ENCODE results near the gene ICOS.

DNA sequence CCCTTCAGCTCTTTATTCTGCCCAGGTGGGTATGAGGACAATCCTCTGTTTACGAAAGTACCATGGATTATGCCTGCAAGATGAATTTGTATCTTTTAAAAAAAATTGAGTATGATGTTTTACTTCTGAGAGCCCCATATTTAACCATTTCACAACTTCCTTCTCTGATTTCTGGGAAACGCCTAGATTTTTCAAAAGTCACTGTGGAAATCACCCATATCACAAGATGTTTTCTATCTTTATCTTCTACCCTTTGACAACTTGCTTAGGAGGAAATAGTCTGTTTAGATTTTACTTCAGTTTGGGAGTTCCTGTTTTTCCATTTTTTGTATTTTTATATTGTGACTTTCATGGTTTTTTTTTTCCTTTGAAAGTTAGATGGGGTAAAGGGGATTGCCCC is 53.0 kb downstream of the ICOS start:
- TF ChIP-seq, protein P1, sequence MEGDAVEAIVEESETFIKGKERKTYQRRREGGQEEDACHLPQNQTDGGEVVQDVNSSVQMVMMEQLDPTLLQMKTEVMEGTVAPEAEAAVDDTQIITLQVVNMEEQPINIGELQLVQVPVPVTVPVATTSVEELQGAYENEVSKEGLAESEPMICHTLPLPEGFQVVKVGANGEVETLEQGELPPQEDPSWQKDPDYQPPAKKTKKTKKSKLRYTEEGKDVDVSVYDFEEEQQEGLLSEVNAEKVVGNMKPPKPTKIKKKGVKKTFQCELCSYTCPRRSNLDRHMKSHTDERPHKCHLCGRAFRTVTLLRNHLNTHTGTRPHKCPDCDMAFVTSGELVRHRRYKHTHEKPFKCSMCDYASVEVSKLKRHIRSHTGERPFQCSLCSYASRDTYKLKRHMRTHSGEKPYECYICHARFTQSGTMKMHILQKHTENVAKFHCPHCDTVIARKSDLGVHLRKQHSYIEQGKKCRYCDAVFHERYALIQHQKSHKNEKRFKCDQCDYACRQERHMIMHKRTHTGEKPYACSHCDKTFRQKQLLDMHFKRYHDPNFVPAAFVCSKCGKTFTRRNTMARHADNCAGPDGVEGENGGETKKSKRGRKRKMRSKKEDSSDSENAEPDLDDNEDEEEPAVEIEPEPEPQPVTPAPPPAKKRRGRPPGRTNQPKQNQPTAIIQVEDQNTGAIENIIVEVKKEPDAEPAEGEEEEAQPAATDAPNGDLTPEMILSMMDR (IDR thresholded peaks at IDR 0.05), result no peak
- TF ChIP-seq TCF7L2 (IDR thresholded peaks at IDR 0.05; ENCODE audit: low read depth, low read length), result no peak
- no peak for TF ChIP-seq POLR2AphosphoS5 (IDR thresholded peaks at IDR 0.05; ENCODE audit: low read depth, low read length)
- TF ChIP-seq, protein P2, sequence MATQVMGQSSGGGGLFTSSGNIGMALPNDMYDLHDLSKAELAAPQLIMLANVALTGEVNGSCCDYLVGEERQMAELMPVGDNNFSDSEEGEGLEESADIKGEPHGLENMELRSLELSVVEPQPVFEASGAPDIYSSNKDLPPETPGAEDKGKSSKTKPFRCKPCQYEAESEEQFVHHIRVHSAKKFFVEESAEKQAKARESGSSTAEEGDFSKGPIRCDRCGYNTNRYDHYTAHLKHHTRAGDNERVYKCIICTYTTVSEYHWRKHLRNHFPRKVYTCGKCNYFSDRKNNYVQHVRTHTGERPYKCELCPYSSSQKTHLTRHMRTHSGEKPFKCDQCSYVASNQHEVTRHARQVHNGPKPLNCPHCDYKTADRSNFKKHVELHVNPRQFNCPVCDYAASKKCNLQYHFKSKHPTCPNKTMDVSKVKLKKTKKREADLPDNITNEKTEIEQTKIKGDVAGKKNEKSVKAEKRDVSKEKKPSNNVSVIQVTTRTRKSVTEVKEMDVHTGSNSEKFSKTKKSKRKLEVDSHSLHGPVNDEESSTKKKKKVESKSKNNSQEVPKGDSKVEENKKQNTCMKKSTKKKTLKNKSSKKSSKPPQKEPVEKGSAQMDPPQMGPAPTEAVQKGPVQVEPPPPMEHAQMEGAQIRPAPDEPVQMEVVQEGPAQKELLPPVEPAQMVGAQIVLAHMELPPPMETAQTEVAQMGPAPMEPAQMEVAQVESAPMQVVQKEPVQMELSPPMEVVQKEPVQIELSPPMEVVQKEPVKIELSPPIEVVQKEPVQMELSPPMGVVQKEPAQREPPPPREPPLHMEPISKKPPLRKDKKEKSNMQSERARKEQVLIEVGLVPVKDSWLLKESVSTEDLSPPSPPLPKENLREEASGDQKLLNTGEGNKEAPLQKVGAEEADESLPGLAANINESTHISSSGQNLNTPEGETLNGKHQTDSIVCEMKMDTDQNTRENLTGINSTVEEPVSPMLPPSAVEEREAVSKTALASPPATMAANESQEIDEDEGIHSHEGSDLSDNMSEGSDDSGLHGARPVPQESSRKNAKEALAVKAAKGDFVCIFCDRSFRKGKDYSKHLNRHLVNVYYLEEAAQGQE (IDR thresholded peaks at IDR 0.05; ENCODE audit: insufficient read depth in 1 of 2, low read depth in 2 of 2, low read length in 1 of 2), result no peak
- TF ChIP-seq SIN3A (IDR thresholded peaks at IDR 0.05; ENCODE audit: borderline replicate concordance, insufficient read depth, low read depth, low read length), result no peak
